Neural cell (in vitro differentiated cells): ENCODE data around the gene RANBP3. TPM values are rescaled to one million over a fixed set of nuclear protein-coding genes. Genes with fewer than 3 reads are reported as not detected.

Experiments used
- H2AFZ ChIP-seq: fragments of 200-600, 300-800 bp; sonication (generic), shearing (Covaris generic); 2 replicates; pipeline ENCODE4 v1.6.0; 2014; ENCODE audit warnings: low read depth, mild to moderate bottlenecking, antibody characterized with exemption, low read length, moderate library complexity
- H3F3A ChIP-seq: fragments of 200-600 bp; shearing (Covaris generic); 2 replicates; pipeline ENCODE4 v1.6.1; 2016; ENCODE audit warnings: mild to moderate bottlenecking, moderate library complexity, mixed read lengths, antibody characterized with exemption, low read length; ENCODE audit not compliant: insufficient read depth, poor library complexity, severe bottlenecking
- H3K27ac ChIP-seq: fragments of 200-600, 300-800 bp; sonication (generic), shearing (Covaris generic); 2 replicates; pipeline ENCODE4 v1.5.1; 2014; ENCODE audit warnings: mild to moderate bottlenecking, low read length, moderate library complexity
- H3K27me3 ChIP-seq: fragments of 300-800, 200-600 bp; sonication (generic), shearing (Covaris generic); 2 replicates; pipeline ENCODE4 v1.6.0; 2014; ENCODE audit warnings: mild to moderate bottlenecking, low read depth, low read length, moderate library complexity; ENCODE audit not compliant: insufficient read depth
- H3K36me3 ChIP-seq: fragments of 300-800, 200-600 bp; sonication (generic), shearing (Covaris generic); 2 replicates; pipeline ENCODE4 v1.5.1; 2014; ENCODE audit warnings: mild to moderate bottlenecking, antibody characterized with exemption, low read length, moderate library complexity; ENCODE audit not compliant: insufficient read depth
- H3K4me2 ChIP-seq: fragments of 300-800, 200-600 bp; sonication (generic), shearing (Covaris generic); 2 replicates; pipeline ENCODE4 v1.6.0; 2014; ENCODE audit warnings: mild to moderate bottlenecking, low read length
- H3K4me3 ChIP-seq: fragments of 300-800, 200-600 bp; sonication (generic), shearing (Covaris generic); 2 replicates; pipeline ENCODE4 v1.5.1; 2014; ENCODE audit warnings: mild to moderate bottlenecking, low read length, moderate library complexity
- H3K79me2 ChIP-seq: fragments of 200-600 bp; shearing (Covaris generic); replicated peaks from 2 replicates; pipeline ENCODE4 v1.6.0; 2014; ENCODE audit warnings: mild to moderate bottlenecking, low read length, moderate library complexity; ENCODE audit not compliant: insufficient read depth
- H3K9ac ChIP-seq: fragments of 300-800, 200-600 bp; sonication (generic), shearing (Covaris generic); 2 replicates; pipeline ENCODE4 v1.6.1; 2016; ENCODE audit warnings: mild to moderate bottlenecking, low read length, mixed read lengths
- H3K9me2 ChIP-seq: fragments of 200-600 bp; shearing (Covaris generic); 2 replicates; pipeline ENCODE4 v1.6.1; 2016; ENCODE audit warnings: mild to moderate bottlenecking, low read length, mixed read lengths; ENCODE audit not compliant: insufficient read depth
- H3K9me3 ChIP-seq: fragments of 200-600, 300-800 bp; sonication (generic), shearing (Covaris generic); 2 replicates; pipeline ENCODE4 v1.6.1; 2016; ENCODE audit warnings: mild to moderate bottlenecking, mixed run types, low read length, moderate library complexity, mixed read lengths
- H4K20me1 ChIP-seq: fragments of 200-600 bp; shearing (Covaris generic); 2 replicates; pipeline ENCODE4 v1.6.1; 2016; ENCODE audit warnings: mild to moderate bottlenecking, mixed run types; ENCODE audit not compliant: insufficient read depth
- EP300 ChIP-seq: fragments of 450-650 bp; conservative IDR thresholded peaks from 2 replicates; pipeline ENCODE4 v1.6.1; 2014; ENCODE audit warnings: antibody characterized with exemption, mild to moderate bottlenecking, moderate library complexity; ENCODE audit not compliant: poor library complexity, severe bottlenecking
- EZH2 ChIP-seq: fragments of 200-600, 300-800 bp; shearing (Covaris generic), sonication (generic); IDR thresholded peaks from 2 replicates; pipeline ENCODE4 v1.6.1; 2014; ENCODE audit warnings: antibody characterized with exemption, low read length, borderline replicate concordance, mild to moderate bottlenecking; ENCODE audit not compliant: insufficient read depth, poor library complexity, severe bottlenecking
- MXI1 ChIP-seq: fragments of 450-650 bp; conservative IDR thresholded peaks from 2 replicates; pipeline ENCODE4 v1.6.1; 2014; ENCODE audit warnings: antibody characterized with exemption, mild to moderate bottlenecking; ENCODE audit not compliant: poor library complexity, severe bottlenecking
- POLR2AphosphoS5 ChIP-seq: IDR thresholded peaks from 2 replicates; pipeline ENCODE4 v1.6.1; 2012
- RAD21 ChIP-seq: fragments of 450-650 bp; conservative IDR thresholded peaks from 2 replicates; pipeline ENCODE4 v1.6.1; 2014; ENCODE audit warnings: antibody characterized with exemption, mild to moderate bottlenecking, moderate library complexity
- SMC3 ChIP-seq: fragments of 450-650 bp; conservative IDR thresholded peaks from 2 replicates; pipeline ENCODE4 v1.6.1; 2014; ENCODE audit warnings: antibody characterized with exemption, mild to moderate bottlenecking, moderate library complexity; ENCODE audit not compliant: poor library complexity
- TAF1 ChIP-seq: IDR thresholded peaks from 2 replicates; pipeline ENCODE4 v1.6.1; 2012; ENCODE audit warnings: low read depth
- polyA plus RNA-seq: library from polyadenylated mRNA; depleted of rRNA; stranded (reverse); fragments of >200 nt; gene quantifications from 2 replicates; pipeline ENCODE4 v1.2.3, GENCODE V29; 2014
- TF ChIP-seq, protein P1 (sequence below): fragments of 450-650 bp; IDR thresholded peaks from 2 replicates; pipeline ENCODE4 v1.5.1; 2014; ENCODE audit warnings: antibody characterized with exemption, mild to moderate bottlenecking, moderate library complexity; ENCODE audit not compliant: poor library complexity, severe bottlenecking
- TF ChIP-seq, protein P2 (sequence below): IDR thresholded peaks from 2 replicates; pipeline ENCODE4 v1.6.1; 2012; ENCODE audit warnings: borderline replicate concordance

The RANBP3 gene
- polyA plus RNA-seq, 1 donor from 2014 or later, result 67.6 TPM

GRCh38 chr19:5929179-5929578 is 48.8 kb downstream of the RANBP3 start:
- no peaks in the 10 kb centered on the region for H3K27me3 ChIP-seq
- H3K4me3 ChIP-seq, result no peak overlapping the region
- H3K9me3 ChIP-seq, result no peaks in the 10 kb centered on the region
- TF ChIP-seq TAF1 (no peak), RAD21 (no peak), EZH2 (no peak), EP300 (no peak), MXI1 (no peak), SMC3 (no peak), POLR2AphosphoS5 (no peak)
- TF ChIP-seq, protein P1, sequence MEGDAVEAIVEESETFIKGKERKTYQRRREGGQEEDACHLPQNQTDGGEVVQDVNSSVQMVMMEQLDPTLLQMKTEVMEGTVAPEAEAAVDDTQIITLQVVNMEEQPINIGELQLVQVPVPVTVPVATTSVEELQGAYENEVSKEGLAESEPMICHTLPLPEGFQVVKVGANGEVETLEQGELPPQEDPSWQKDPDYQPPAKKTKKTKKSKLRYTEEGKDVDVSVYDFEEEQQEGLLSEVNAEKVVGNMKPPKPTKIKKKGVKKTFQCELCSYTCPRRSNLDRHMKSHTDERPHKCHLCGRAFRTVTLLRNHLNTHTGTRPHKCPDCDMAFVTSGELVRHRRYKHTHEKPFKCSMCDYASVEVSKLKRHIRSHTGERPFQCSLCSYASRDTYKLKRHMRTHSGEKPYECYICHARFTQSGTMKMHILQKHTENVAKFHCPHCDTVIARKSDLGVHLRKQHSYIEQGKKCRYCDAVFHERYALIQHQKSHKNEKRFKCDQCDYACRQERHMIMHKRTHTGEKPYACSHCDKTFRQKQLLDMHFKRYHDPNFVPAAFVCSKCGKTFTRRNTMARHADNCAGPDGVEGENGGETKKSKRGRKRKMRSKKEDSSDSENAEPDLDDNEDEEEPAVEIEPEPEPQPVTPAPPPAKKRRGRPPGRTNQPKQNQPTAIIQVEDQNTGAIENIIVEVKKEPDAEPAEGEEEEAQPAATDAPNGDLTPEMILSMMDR, result no peak
- TF ChIP-seq, protein P2, sequence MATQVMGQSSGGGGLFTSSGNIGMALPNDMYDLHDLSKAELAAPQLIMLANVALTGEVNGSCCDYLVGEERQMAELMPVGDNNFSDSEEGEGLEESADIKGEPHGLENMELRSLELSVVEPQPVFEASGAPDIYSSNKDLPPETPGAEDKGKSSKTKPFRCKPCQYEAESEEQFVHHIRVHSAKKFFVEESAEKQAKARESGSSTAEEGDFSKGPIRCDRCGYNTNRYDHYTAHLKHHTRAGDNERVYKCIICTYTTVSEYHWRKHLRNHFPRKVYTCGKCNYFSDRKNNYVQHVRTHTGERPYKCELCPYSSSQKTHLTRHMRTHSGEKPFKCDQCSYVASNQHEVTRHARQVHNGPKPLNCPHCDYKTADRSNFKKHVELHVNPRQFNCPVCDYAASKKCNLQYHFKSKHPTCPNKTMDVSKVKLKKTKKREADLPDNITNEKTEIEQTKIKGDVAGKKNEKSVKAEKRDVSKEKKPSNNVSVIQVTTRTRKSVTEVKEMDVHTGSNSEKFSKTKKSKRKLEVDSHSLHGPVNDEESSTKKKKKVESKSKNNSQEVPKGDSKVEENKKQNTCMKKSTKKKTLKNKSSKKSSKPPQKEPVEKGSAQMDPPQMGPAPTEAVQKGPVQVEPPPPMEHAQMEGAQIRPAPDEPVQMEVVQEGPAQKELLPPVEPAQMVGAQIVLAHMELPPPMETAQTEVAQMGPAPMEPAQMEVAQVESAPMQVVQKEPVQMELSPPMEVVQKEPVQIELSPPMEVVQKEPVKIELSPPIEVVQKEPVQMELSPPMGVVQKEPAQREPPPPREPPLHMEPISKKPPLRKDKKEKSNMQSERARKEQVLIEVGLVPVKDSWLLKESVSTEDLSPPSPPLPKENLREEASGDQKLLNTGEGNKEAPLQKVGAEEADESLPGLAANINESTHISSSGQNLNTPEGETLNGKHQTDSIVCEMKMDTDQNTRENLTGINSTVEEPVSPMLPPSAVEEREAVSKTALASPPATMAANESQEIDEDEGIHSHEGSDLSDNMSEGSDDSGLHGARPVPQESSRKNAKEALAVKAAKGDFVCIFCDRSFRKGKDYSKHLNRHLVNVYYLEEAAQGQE, result no peak
- H2AFZ ChIP-seq, result no peak overlapping the region
- no peak overlapping the region for H3K27ac ChIP-seq
- no peaks in the 10 kb centered on the region for H4K20me1 ChIP-seq
- H3K9ac ChIP-seq, result no peak overlapping the region
- no peak overlapping the region for H3K4me2 ChIP-seq
- no peaks in the 10 kb centered on the region for H3K9me2 ChIP-seq
- no peaks in the 10 kb centered on the region for H3F3A ChIP-seq
- no peaks in the 10 kb centered on the region for H3K36me3 ChIP-seq
- H3K79me2 ChIP-seq, result no peaks in the 10 kb centered on the region

DNA sequence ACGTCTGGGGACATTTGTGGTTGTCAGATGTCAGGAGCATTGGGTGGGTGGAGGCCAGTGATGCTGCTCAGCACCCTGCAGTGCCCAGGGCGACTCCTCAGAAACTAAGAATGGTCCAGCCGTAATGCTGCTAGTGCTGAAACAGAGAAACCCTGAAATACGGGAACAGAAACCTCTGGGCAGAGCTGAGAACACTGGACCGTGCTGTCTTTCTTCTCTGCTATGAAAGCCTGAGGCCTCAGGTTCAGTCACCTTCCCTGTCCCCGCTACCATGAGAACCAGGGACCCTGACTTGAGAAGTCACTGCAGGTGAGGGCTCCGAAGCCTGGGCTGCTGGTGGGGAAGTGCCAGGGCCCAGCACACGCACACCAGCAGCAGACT is 50.5 kb downstream of the RANBP3 start:
- no peaks in the 10 kb centered on the region for H3K27me3 ChIP-seq
- H3K36me3 ChIP-seq, result no peaks in the 10 kb centered on the region
- H3K9ac ChIP-seq, result no peak overlapping the region
- no peaks in the 10 kb centered on the region for H4K20me1 ChIP-seq
- TF ChIP-seq POLR2AphosphoS5 (no peak), TAF1 (no peak), SMC3 (no peak), RAD21 (no peak), EP300 (no peak), EZH2 (no peak), MXI1 (no peak)
- TF ChIP-seq, protein P2, result no peak
- TF ChIP-seq, protein P1, result no peak
- H3F3A ChIP-seq, result no peaks in the 10 kb centered on the region
- no peaks in the 10 kb centered on the region for H3K79me2 ChIP-seq
- H2AFZ ChIP-seq, result no peak overlapping the region
- H3K4me3 ChIP-seq, result no peak overlapping the region
- no peak overlapping the region for H3K4me2 ChIP-seq
- H3K27ac ChIP-seq, result no peak overlapping the region
- no peaks in the 10 kb centered on the region for H3K9me3 ChIP-seq
- H3K9me2 ChIP-seq, result no peaks in the 10 kb centered on the region
